DND-41 (cell line): ENCODE data around the gene ADISSP.

ENCODE experiments used
- ATAC-seq: fragments of 200-7000 bp; cut with Tn5 transposase; 3 replicates; pipeline ENCODE4 v1.9.1; 2021; ENCODE audit warnings: low read depth; ENCODE audit not compliant: insufficient read depth
- DNase-seq: peaks from one replicate; pipeline ENCODE4 v3.0.0-alpha.2; 2020
- H2AFZ ChIP-seq: 2 replicates; pipeline ENCODE4 v1.6.0; 2012; ENCODE audit warnings: low read depth, low read length
- H3K27ac ChIP-seq: 2 replicates; pipeline ENCODE4 v1.5.1; 2012; ENCODE audit warnings: low read length, inconsistent platforms
- H3K27me3 ChIP-seq: fragments of 200-600 bp; sonication (generic); 2 replicates; pipeline ENCODE4 v1.6.0; 2012; ENCODE audit warnings: low read length, mild to moderate bottlenecking, inconsistent platforms; ENCODE audit not compliant: insufficient read depth, poor library complexity
- H3K36me3 ChIP-seq: 2 replicates; pipeline ENCODE4 v1.5.1; 2012; ENCODE audit warnings: low read length, inconsistent platforms; ENCODE audit not compliant: insufficient read depth
- H3K4me1 ChIP-seq: 2 replicates; pipeline ENCODE4 v1.5.1; 2012; ENCODE audit warnings: mild to moderate bottlenecking, low read length; ENCODE audit not compliant: insufficient read depth
- H3K4me2 ChIP-seq: 2 replicates; pipeline ENCODE4 v1.6.0; 2012; ENCODE audit warnings: mild to moderate bottlenecking, moderate library complexity, low read length, inconsistent platforms; ENCODE audit not compliant: insufficient read depth
- H3K4me3 ChIP-seq, 2 experiments: fragments of 200-600 bp in 1 of 2; shearing (Covaris generic) in 1 of 2; 2 replicates each; pipeline ENCODE4 v1.5.1; 2012 to 2016; ENCODE audit warnings: inconsistent platforms in 2 of 2, low read length in 2 of 2, mild to moderate bottlenecking in 2 of 2, low read depth in 1 of 2, moderate library complexity in 1 of 2
- H3K79me2 ChIP-seq: 2 replicates; pipeline ENCODE4 v1.6.0; 2012; ENCODE audit warnings: low read length, inconsistent platforms; ENCODE audit not compliant: insufficient read depth
- H3K9ac ChIP-seq: 2 replicates; pipeline ENCODE4 v1.6.0; 2012; ENCODE audit warnings: low read depth, mild to moderate bottlenecking, inconsistent platforms, low read length, moderate library complexity
- H3K9me3 ChIP-seq: 2 replicates; pipeline ENCODE4 v1.5.1; 2012; ENCODE audit warnings: low read length, moderate library complexity, mild to moderate bottlenecking, inconsistent platforms; ENCODE audit not compliant: insufficient read depth, severe bottlenecking
- H4K20me1 ChIP-seq: 2 replicates; pipeline ENCODE4 v1.6.0; 2012; ENCODE audit warnings: low read length; ENCODE audit not compliant: insufficient read depth
- CTCF ChIP-seq: IDR thresholded peaks from 2 replicates; pipeline ENCODE4 v1.5.1; 2012; ENCODE audit warnings: borderline replicate concordance, low read length, moderate library complexity, mild to moderate bottlenecking; ENCODE audit not compliant: poor library complexity, severe bottlenecking; ENCODE audit errors: extremely low read depth
- EZH2 ChIP-seq: IDR thresholded peaks from 3 replicates; pipeline ENCODE4 v1.6.1; 2012; ENCODE audit warnings: borderline replicate concordance, low read depth, mild to moderate bottlenecking, moderate library complexity, low read length, inconsistent platforms; ENCODE audit not compliant: severe bottlenecking

The ADISSP gene

GRCh38 chr20:3707508-3707899, 60.0 kb downstream of the ADISSP start:
- H3K27ac ChIP-seq: no peak overlapping the region
- no peak overlapping the region for H2AFZ ChIP-seq

GRCh38 chr20:3706774-3707507, 60.6 kb downstream of the ADISSP start:
- no peak overlapping the region for H3K4me3 ChIP-seq
- DNase-seq (no peak), ATAC-seq (no peak)
- no peaks in the 10 kb centered on the region for H3K27me3 ChIP-seq
- TF ChIP-seq EZH2 (no peak), CTCF (no peak)
- H3K4me2 ChIP-seq: no peak overlapping the region
- no peaks in the 10 kb centered on the region for H3K9me3 ChIP-seq
- H3K79me2 ChIP-seq: no peaks in the 10 kb centered on the region
- H3K36me3 ChIP-seq: no peaks in the 10 kb centered on the region
- H3K27ac ChIP-seq: no peak overlapping the region
- H2AFZ ChIP-seq: no peak overlapping the region
- 0 out of 2 replicates have a peak, but pooled peaks cover 2% of the 10 kb centered on the region for H3K4me1 ChIP-seq
- no peak overlapping the region for H3K9ac ChIP-seq
- peaks cover 10% of the 10 kb centered on the region; the same call in 1 of the 2 replicates for H4K20me1 ChIP-seq

More at GRCh38 chr20:3707508-3707899, 60.0 kb downstream of the ADISSP start:
- H3K79me2 ChIP-seq: no peaks in the 10 kb centered on the region
- DNase-seq: no peak
- H3K4me1 ChIP-seq: 0 out of 2 replicates have a peak, but pooled peaks cover 2% of the 10 kb centered on the region
- no peaks in the 10 kb centered on the region for H3K27me3 ChIP-seq
- no peak overlapping the region for H3K9ac ChIP-seq
- no peak overlapping the region for H3K4me2 ChIP-seq
- TF ChIP-seq CTCF (no peak), EZH2 (no peak)
- H4K20me1 ChIP-seq: peaks cover 10% of the 10 kb centered on the region; the same call in 1 of the 2 replicates
- no peak for ATAC-seq
- H3K9me3 ChIP-seq: no peaks in the 10 kb centered on the region
- no peaks in the 10 kb centered on the region for H3K36me3 ChIP-seq
- no peak overlapping the region for H3K4me3 ChIP-seq

- no peaks in the 10 kb centered on the region for H3K79me2 ChIP-seq
- no peak overlapping the region for H3K4me3 ChIP-seq
- H3K27me3 ChIP-seq: no peaks in the 10 kb centered on the region
- H3K4me2 ChIP-seq: no peak overlapping the region
- H2AFZ ChIP-seq: no peak overlapping the region
- no peak for DNase-seq
- H3K9me3 ChIP-seq: no peaks in the 10 kb centered on the region
- peaks cover 10% of the 10 kb centered on the region; the same call in 1 of the 2 replicates for H4K20me1 ChIP-seq
- no peak overlapping the region for H3K27ac ChIP-seq
- H3K9ac ChIP-seq: no peak overlapping the region
- no peaks in the 10 kb centered on the region for H3K36me3 ChIP-seq
- no peak for ATAC-seq
- 0 out of 2 replicates have a peak, but pooled peaks cover 2% of the 10 kb centered on the region for H3K4me1 ChIP-seq
- TF ChIP-seq EZH2 (no peak), CTCF (no peak)
Measured at GRCh38 chr20:3705970-3706739, 61.4 kb downstream of the ADISSP start.
